ENCODE data around the gene GSK3A. TPM values are rescaled to one million over a fixed set of nuclear protein-coding genes. Genes with fewer than 3 reads are reported as not detected.

Gene GSK3A
- total RNA-seq, 1 experiment from 2014 or later, result 25.0 TPM

GRCh38 chr19:42281827-42282762, 39.7 kb upstream of the GSK3A start:
- Histone ChIP-seq H4K20me1 (ENCODE audit: low read length) (no peaks in the 10 kb centered on the region), H3K4me3 (ENCODE audit: low read length) (no peak overlapping the region), H3K9me3 (ENCODE audit: low read length) (no peaks in the 10 kb centered on the region), H3K36me3 (ENCODE audit: low read depth, low read length) (no peaks in the 10 kb centered on the region), H3K9me2 (replicated peaks; ENCODE audit: low read length) (no peaks in the 10 kb centered on the region), H3K4me2 (ENCODE audit: low read length) (no peak overlapping the region), H3F3A (ENCODE audit: low read length, unreplicated experiment) (no peaks in the 10 kb centered on the region), H3K9ac (ENCODE audit: low read length) (no peak overlapping the region), H3K79me2 (ENCODE audit: low read length) (no peaks in the 10 kb centered on the region), H3K27ac (ENCODE audit: low read length) (no peak overlapping the region), H3K27me3 (ENCODE audit: low read length) (no peaks in the 10 kb centered on the region), H2AFZ (ENCODE audit: low read length) (no peak overlapping the region), H3K4me1 (ENCODE audit: insufficient read depth, low read length) (no peaks in the 10 kb centered on the region)
- BruUV-seq (replicated peaks), result no TSS peak
- DNase-seq (no peak), ATAC-seq (no peak)
- TF ChIP-seq EZH2phosphoT487 (IDR thresholded peaks at IDR 0.05; ENCODE audit: borderline replicate concordance, low read length), result no peak
- TF ChIP-seq CTCF (conservative IDR thresholded peaks at IDR 0.05; ENCODE audit: low read depth, low read length), result no peak
- no peak for TF ChIP-seq EZH2 (IDR thresholded peaks at IDR 0.05; ENCODE audit: low read length, unreplicated experiment)
- intact Hi-C loops (cut with micrococcal nuclease), result no loop called here
- ChIA-PET POLR2A (ENCODE audit: unreplicated experiment) (no interaction called here), CTCF (no interaction called here)

GRCh38 chr19:42281146-42281826, 38.9 kb upstream of the GSK3A start:
- H3K4me3 ChIP-seq (ENCODE audit: low read length), result no peak overlapping the region
- H3K27ac ChIP-seq (ENCODE audit: low read length), result no peak overlapping the region
- BruUV-seq (replicated peaks), result no TSS peak
- H3K79me2 ChIP-seq (ENCODE audit: low read length), result no peaks in the 10 kb centered on the region
- DNase-seq, result no peak
- no peak overlapping the region for H2AFZ ChIP-seq (ENCODE audit: low read length)
- no peaks in the 10 kb centered on the region for H3K9me3 ChIP-seq (ENCODE audit: low read length)
- no peaks in the 10 kb centered on the region for H3F3A ChIP-seq (ENCODE audit: low read length, unreplicated experiment)
- no peak for ATAC-seq
- no peaks in the 10 kb centered on the region for H4K20me1 ChIP-seq (ENCODE audit: low read length)
- no peaks in the 10 kb centered on the region for H3K9me2 ChIP-seq (replicated peaks; ENCODE audit: low read length)
- H3K4me2 ChIP-seq (ENCODE audit: low read length), result no peak overlapping the region
- H3K4me1 ChIP-seq (ENCODE audit: insufficient read depth, low read length), result no peaks in the 10 kb centered on the region
- POLR2A ChIA-PET (ENCODE audit: unreplicated experiment), result no interaction called here
- CTCF ChIA-PET, result no interaction called here
- no peak for TF ChIP-seq EZH2 (IDR thresholded peaks at IDR 0.05; ENCODE audit: low read length, unreplicated experiment)
- no peak for TF ChIP-seq CTCF (conservative IDR thresholded peaks at IDR 0.05; ENCODE audit: low read depth, low read length)
- TF ChIP-seq EZH2phosphoT487 (IDR thresholded peaks at IDR 0.05; ENCODE audit: borderline replicate concordance, low read length), result no peak
- no peaks in the 10 kb centered on the region for H3K36me3 ChIP-seq (ENCODE audit: low read depth, low read length)
- no peaks in the 10 kb centered on the region for H3K27me3 ChIP-seq (ENCODE audit: low read length)
- H3K9ac ChIP-seq (ENCODE audit: low read length), result no peak overlapping the region
- intact Hi-C loops (cut with micrococcal nuclease), result no loop called here

GRCh38 chr19:42280815-42281145, 38.4 kb upstream of the GSK3A start:
- TF ChIP-seq EZH2 (IDR thresholded peaks at IDR 0.05; ENCODE audit: low read length, unreplicated experiment) (no peak), EZH2phosphoT487 (IDR thresholded peaks at IDR 0.05; ENCODE audit: borderline replicate concordance, low read length) (no peak), CTCF (conservative IDR thresholded peaks at IDR 0.05; ENCODE audit: low read depth, low read length) (no peak)
- no peak overlapping the region for H3K4me3 ChIP-seq (ENCODE audit: low read length)
- H3K4me2 ChIP-seq (ENCODE audit: low read length), result no peak overlapping the region
- H3K27me3 ChIP-seq (ENCODE audit: low read length), result no peaks in the 10 kb centered on the region
- BruUV-seq (replicated peaks), result no TSS peak
- H3K4me1 ChIP-seq (ENCODE audit: insufficient read depth, low read length), result no peaks in the 10 kb centered on the region
- H3K27ac ChIP-seq (ENCODE audit: low read length), result no peak overlapping the region
- H4K20me1 ChIP-seq (ENCODE audit: low read length), result no peaks in the 10 kb centered on the region
- no peak overlapping the region for H3K9ac ChIP-seq (ENCODE audit: low read length)
- H3K79me2 ChIP-seq (ENCODE audit: low read length), result no peaks in the 10 kb centered on the region
- no peaks in the 10 kb centered on the region for H3K36me3 ChIP-seq (ENCODE audit: low read depth, low read length)
- intact Hi-C loops (cut with micrococcal nuclease), result no loop called here
- H3K9me3 ChIP-seq (ENCODE audit: low read length), result no peaks in the 10 kb centered on the region
- ATAC-seq (no peak), DNase-seq (no peak)
- no peaks in the 10 kb centered on the region for H3F3A ChIP-seq (ENCODE audit: low read length, unreplicated experiment)
- ChIA-PET POLR2A (ENCODE audit: unreplicated experiment) (no interaction called here), CTCF (no interaction called here)
- no peak overlapping the region for H2AFZ ChIP-seq (ENCODE audit: low read length)
- no peaks in the 10 kb centered on the region for H3K9me2 ChIP-seq (replicated peaks; ENCODE audit: low read length)
